Measurements from ENCODE around the gene TCERG1L. TPM values are rescaled to one million over a fixed set of nuclear protein-coding genes. Genes with fewer than 3 reads are reported as not detected.
"Not testable (repeated sequence)": the region's sequence is repeated elsewhere in the genome, so short reads cannot be mapped to it uniquely, and the experiment has no call there.

The TCERG1L gene
- total RNA-seq, 4 donors from 2014 or later = 0.24 TPM; not detected in 3

- DNase-seq (ENCODE audit: low spot score) (no peak), ATAC-seq (ENCODE audit: low FRiP score) (no peak)
- no peak for TF ChIP-seq CTCF (IDR thresholded peaks at IDR 0.05)
These were observed 130.6 kb downstream of the TCERG1L start for GRCh38 chr10:131180740-131181415.

GRCh38 chr10:131180086-131180485 lies 131.4 kb downstream of the TCERG1L start:
- ATAC-seq (ENCODE audit: low FRiP score) (no peak), DNase-seq (ENCODE audit: low spot score) (no peak)
- TF ChIP-seq CTCF (IDR thresholded peaks at IDR 0.05) = no peak

- ATAC-seq (ENCODE audit: low FRiP score) (no peak), DNase-seq (ENCODE audit: low spot score) (no peak)
- no peak for TF ChIP-seq CTCF (IDR thresholded peaks at IDR 0.05)
These were observed 132.2 kb downstream of the TCERG1L start for GRCh38 chr10:131179361-131179760.

GRCh38 chr10:131178521-131179331 lies 132.8 kb downstream of the TCERG1L start:
- ATAC-seq (ENCODE audit: low FRiP score) (no peak), DNase-seq (ENCODE audit: low spot score) (no peak)
- TF ChIP-seq CTCF (IDR thresholded peaks at IDR 0.05) = no peak

GRCh38 chr10:131177431-131178327 lies 133.8 kb downstream of the TCERG1L start:
- DNase-seq (ENCODE audit: low spot score) (no peak), ATAC-seq (ENCODE audit: low FRiP score) (no peak)
- no peak for TF ChIP-seq CTCF (IDR thresholded peaks at IDR 0.05)

GRCh38 chr10:131176907-131177306 lies 134.6 kb downstream of the TCERG1L start:
- DNase-seq (ENCODE audit: low spot score) (no peak), ATAC-seq (ENCODE audit: low FRiP score) (no peak)
- TF ChIP-seq CTCF (IDR thresholded peaks at IDR 0.05) = no peak

- not testable (repeated sequence) for ATAC-seq (ENCODE audit: low FRiP score); DNase-seq (ENCODE audit: low spot score)
These were observed 135.2 kb downstream of the TCERG1L start for GRCh38 chr10:131176324-131176723.
